ENCODE measurements around the gene SYDE2.

SYDE2 gene

GRCh38 chr1:85216697-85217096 lies 15.9 kb upstream of the SYDE2 start:
- no peak for TF ChIP-seq CTCF (IDR thresholded peaks at IDR 0.05; ENCODE audit: control extremely low read depth, extremely low read depth, low read depth, missing control alignments)
- CTCF ChIA-PET = interaction anchor here (0.8 to 1.2 kb wide), 2 partner anchors 14 to 42 kb away, joined by 3 to 4 read pairs; no protein-coding TSS in a partner anchor
- no peak for DNase-seq (ENCODE audit: extremely low spot score)
- POLR2A ChIA-PET = no interaction called here

GRCh38 chr1:85214654-85215053 lies 13.8 kb upstream of the SYDE2 start:
- POLR2A ChIA-PET = no interaction called here
- DNase-seq (ENCODE audit: extremely low spot score) = no peak
- CTCF ChIA-PET = no interaction called here
- TF ChIP-seq CTCF (IDR thresholded peaks at IDR 0.05; ENCODE audit: control extremely low read depth, extremely low read depth, low read depth, missing control alignments) = no peak

- no peak for DNase-seq (ENCODE audit: extremely low spot score)
- TF ChIP-seq CTCF (IDR thresholded peaks at IDR 0.05; ENCODE audit: control extremely low read depth, extremely low read depth, low read depth, missing control alignments) = no peak
- CTCF ChIA-PET = interaction anchor here (1.0 to 1.5 kb wide), 2 partner anchors 16 to 46 kb away, joined by 3 to 5 read pairs; no protein-coding TSS in a partner anchor
- POLR2A ChIA-PET = no interaction called here
These were observed 7.7 kb upstream of the SYDE2 start for GRCh38 chr1:85208488-85208887.

GRCh38 chr1:85203573-85204171 lies 2.9 kb upstream of the SYDE2 start:
- CTCF ChIA-PET = no interaction called here

GRCh38 chr1:85202864-85203255 lies 2.0 kb upstream of the SYDE2 start:
- CTCF ChIA-PET = no interaction called here
- POLR2A ChIA-PET = no interaction called here
- TF ChIP-seq CTCF (IDR thresholded peaks at IDR 0.05; ENCODE audit: control extremely low read depth, extremely low read depth, low read depth, missing control alignments) = no peak
- DNase-seq (ENCODE audit: extremely low spot score) = no peak

More at GRCh38 chr1:85203573-85204171, 2.9 kb upstream of the SYDE2 start:
- TF ChIP-seq CTCF (IDR thresholded peaks at IDR 0.05; ENCODE audit: control extremely low read depth, extremely low read depth, low read depth, missing control alignments) = no peak
- no peak for DNase-seq (ENCODE audit: extremely low spot score)
- POLR2A ChIA-PET = no interaction called here

GRCh38 chr1:85202092-85202863 lies 1.5 kb upstream of the SYDE2 start:
- ChIA-PET CTCF (interaction anchor here (1.0 kb wide), 1 partner anchor 58 kb away, joined by 3 read pairs; no protein-coding TSS in a partner anchor), POLR2A (no interaction called here)
- TF ChIP-seq CTCF (IDR thresholded peaks at IDR 0.05; ENCODE audit: control extremely low read depth, extremely low read depth, low read depth, missing control alignments) = no peak
- DNase-seq (ENCODE audit: extremely low spot score) = no peak

All from GM10248 (cell line).